Esophagus squamous epithelium (tissue), 4 donors: Measurements from ENCODE around the gene OGFOD3.

Source experiments
- CTCF ChIP-seq, 6 experiments: fragments of 450-650 bp in 4 of 6; fragments of 200-600 bp in 2 of 6; sonication (generic) in 2 of 6; IDR thresholded peaks; one replicate each; pipeline ENCODE4 v1.5.1; 2016 to 2019; ENCODE audit warnings: antibody characterized with exemption in 6 of 6, mild to moderate bottlenecking in 4 of 6, moderate library complexity in 4 of 6
- POLR2A ChIP-seq, 4 donors: fragments of 450-650 bp; IDR thresholded peaks; one replicate each; pipeline ENCODE4 v1.6.1; 2017; ENCODE audit warnings: antibody characterized with exemption in 4 of 4, mild to moderate bottlenecking in 4 of 4, moderate library complexity in 3 of 4

- TF ChIP-seq CTCF (IDR thresholded peaks at IDR 0.05) (no peak), POLR2A (IDR thresholded peaks at IDR 0.05) (no peak)
Observed at GRCh38 chr17:82390860-82391435, 27.4 kb downstream of the OGFOD3 start.
